KBM-7 (cell line): ENCODE data around the gene FBLN2.
"Not testable (repeated sequence)": the region's sequence is repeated elsewhere in the genome, so short reads cannot be mapped to it uniquely, and the experiment has no call there.

ENCODE experiments used
- DNase-seq: peaks from one replicate; pipeline ENCODE4 v3.0.0-alpha.2; 2015
- in situ Hi-C: fragments of 300-500 bp; cut with MboI; formaldehyde crosslinking; loops from 2 replicates; pipeline ENCODE4 v1.14.3; 2020; ENCODE audit warnings: low sequenced_read_pairs, low pct_unique_long_range_greater_than_20kb, mixed read lengths

FBLN2 gene

DNA sequence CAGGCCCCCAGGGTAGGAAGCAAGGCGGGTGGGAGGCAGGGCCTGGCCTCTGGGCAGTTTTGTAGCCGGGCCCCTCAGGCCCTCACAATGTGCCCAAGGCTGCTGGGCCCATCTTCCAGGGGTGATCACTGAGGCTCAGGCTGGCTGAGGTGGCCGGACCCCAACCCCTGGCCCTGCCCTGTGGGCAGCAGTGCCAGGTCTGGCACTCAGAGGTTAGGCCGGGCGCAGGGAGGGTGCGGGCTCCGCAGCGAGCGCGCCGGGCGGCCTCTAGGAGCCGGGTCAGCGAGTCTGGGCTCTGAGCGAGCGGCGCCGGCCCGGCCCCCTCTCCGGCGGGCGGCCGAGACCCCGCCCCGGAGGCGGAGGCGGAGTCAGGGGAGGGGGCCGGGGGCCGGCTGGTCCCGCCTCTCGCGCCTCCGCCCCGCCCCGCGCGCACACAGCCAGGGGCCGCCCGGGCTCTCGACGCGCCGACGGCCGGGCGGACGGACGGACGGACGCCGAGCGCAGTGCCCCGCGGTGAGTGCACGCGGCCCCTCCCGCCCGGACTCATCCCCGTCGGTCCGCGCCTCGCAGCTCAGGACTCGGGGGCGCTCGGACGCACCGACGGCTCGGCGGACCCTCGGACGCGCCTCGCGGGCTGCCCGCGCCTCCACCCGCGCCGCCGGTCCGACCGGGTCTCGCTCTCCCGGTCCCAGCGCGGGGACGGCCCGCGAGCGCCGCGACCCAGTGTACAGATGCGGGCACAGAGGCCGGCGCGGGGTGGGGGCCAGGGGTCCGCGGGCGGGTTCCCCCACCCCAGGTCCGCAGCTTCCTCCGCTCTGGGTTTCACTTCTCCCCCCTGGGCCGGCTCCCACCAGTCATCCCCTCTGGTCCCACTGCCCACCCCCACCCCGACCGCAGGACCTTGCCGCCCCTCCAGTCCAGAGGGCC, at the start of gene FBLN2:
FBLN2 (plus strand) TSS at position 430 of the 927 bp plus-strand sequence. CDS start 21,231 bp downstream, outside the sequence.
- in situ Hi-C loops = no loop called here
- DNase-seq = no peak

- in situ Hi-C loops = loop anchor here (5.0 kb wide), 1 partner anchor 148 kb away; no protein-coding TSS in a partner anchor
- not testable (repeated sequence) for DNase-seq
Observed at GRCh38 chr3:13499246-13499645, 49.7 kb upstream of the FBLN2 start.

DNA sequence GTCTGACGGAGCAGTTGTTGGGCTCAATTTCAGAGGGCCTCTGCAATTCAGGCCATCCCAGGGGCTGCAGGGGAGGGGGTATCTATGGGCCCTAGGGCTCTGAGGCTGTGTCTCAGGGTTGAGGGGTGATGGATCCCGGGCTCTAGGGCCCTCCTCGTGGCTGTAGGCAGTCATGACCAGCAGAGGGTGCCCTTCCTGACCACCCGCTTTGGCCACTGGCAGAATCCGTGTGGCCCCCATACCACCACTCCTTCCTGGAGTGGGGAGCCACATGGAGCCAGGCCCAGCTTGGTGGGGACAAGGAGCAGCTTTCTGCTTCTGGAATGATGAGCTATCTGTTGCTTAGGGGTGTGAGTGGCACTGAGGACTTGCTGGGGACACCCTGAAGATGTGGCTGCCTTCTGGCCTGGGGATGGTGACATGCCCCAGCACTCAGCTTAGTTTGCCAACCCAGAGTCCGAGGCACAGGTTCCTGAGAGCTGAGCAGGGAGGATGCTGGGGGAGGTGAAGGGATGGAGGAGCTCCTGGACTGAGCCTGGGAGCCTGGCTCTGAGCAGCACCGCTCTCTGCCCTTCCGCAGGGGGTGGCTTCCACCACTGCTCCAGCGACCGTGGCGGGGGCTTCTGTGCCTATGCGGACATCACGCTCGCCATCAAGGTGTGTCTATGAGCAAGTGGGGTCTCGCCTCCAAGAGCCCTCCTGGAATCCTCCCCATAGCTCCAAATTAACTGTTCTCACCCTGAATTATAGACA, 48.6 kb upstream of the FBLN2 start:
- in situ Hi-C loops = no loop called here
- DNase-seq = no peak

GRCh38 chr3:13501056-13501455, 47.9 kb upstream of the FBLN2 start:
- in situ Hi-C loops = no loop called here
- DNase-seq = no peak

GRCh38 chr3:13501521-13501920, 47.4 kb upstream of the FBLN2 start:
- DNase-seq = no peak
- in situ Hi-C loops = no loop called here

DNA sequence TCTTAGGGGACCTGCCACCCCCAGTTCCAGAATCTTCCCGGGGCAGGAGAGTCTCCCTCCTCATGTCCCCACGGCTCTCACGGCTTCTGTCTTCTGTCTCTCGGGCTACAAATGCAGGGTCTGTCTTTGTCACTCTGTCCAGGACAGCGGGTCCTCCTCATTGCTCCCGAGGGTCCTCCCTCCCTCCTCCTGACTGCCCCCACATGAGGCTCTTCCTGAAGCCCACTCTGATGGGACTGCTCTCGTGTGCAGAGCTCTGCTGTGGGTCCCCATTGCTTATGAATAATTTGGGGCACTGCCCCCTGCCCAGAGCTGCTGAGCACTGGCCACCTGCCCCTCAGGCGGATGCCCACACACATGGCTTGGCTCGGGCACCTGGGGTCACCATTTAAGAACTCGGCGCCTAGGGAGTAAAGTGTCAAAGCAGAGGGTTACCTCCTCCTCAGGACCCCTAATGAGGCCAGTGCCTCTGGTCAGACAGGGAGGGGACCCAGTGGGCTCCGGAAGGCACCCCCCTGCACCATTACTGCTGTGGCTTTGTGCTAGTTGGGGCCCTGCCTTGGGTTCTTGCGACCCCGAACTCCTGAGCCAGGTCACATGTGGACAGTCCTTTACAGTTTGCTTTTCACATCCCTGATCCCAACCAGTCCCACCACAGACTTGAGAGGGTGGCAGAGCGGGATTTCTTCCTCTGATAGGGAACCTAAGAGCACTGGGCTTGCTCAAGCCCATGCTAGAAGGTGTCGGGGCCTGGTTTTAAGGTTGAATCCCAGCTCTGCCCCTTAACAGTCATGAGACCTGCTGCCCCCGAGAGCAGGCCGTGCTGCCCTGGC, 46.8 kb upstream of the FBLN2 start:
- DNase-seq = no peak
- in situ Hi-C loops = no loop called here

DNA sequence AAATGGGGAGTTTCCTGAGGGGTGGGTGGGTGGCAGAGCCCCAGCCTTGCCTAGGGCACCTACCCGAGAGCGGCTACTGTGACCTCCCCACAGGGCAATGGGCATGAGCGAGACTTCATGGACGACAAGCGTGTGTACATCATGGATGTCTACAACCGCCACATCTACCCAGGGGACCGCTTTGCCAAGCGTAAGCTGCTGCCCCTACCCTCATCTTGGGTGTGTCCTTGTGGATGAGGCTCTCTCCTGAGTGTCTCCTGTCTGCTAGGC, 46.2 kb upstream of the FBLN2 start:
- DNase-seq = no peak
- in situ Hi-C loops = no loop called here

GRCh38 chr3:13504161-13504831, 44.6 kb upstream of the FBLN2 start:
- DNase-seq = no peak
- in situ Hi-C loops = no loop called here

- no peak for DNase-seq
Observed at GRCh38 chr3:13505147-13506130, 43.5 kb upstream of the FBLN2 start.

GRCh38 chr3:13506239-13506638, 42.7 kb upstream of the FBLN2 start:
- in situ Hi-C loops = no loop called here
- DNase-seq = no peak

More at GRCh38 chr3:13505147-13506130, 43.5 kb upstream of the FBLN2 start:
- in situ Hi-C loops = no loop called here

DNA sequence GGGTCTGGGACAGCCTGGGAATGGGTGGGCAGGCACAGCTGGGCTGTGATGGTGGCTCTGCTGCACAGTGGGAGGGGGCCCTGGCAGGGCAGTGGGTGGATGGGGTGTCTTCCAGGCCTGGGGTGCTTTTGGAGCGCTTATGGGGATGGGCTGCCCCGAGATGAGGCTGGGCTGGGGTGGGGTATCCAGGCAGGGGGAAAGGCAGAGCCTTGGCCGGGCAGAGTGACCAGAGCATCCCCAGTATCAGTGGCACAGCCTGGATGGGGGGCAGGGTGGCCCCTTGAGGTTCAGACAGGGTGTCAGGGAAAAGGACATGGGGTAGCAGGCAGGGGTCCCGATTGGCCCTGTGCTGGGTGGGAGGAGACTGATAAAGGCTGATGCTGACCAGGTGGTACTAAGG, 42.2 kb upstream of the FBLN2 start:
- DNase-seq = no peak
- in situ Hi-C loops = no loop called here

GRCh38 chr3:13507247-13507569, 41.7 kb upstream of the FBLN2 start:
- in situ Hi-C loops = no loop called here
- no peak for DNase-seq

- in situ Hi-C loops = no loop called here
- DNase-seq = no peak
Observed at GRCh38 chr3:13507570-13508339, 41.2 kb upstream of the FBLN2 start.

- in situ Hi-C loops = no loop called here
- DNase-seq = no peak
Observed at GRCh38 chr3:13508496-13508895, 40.4 kb upstream of the FBLN2 start.

DNA sequence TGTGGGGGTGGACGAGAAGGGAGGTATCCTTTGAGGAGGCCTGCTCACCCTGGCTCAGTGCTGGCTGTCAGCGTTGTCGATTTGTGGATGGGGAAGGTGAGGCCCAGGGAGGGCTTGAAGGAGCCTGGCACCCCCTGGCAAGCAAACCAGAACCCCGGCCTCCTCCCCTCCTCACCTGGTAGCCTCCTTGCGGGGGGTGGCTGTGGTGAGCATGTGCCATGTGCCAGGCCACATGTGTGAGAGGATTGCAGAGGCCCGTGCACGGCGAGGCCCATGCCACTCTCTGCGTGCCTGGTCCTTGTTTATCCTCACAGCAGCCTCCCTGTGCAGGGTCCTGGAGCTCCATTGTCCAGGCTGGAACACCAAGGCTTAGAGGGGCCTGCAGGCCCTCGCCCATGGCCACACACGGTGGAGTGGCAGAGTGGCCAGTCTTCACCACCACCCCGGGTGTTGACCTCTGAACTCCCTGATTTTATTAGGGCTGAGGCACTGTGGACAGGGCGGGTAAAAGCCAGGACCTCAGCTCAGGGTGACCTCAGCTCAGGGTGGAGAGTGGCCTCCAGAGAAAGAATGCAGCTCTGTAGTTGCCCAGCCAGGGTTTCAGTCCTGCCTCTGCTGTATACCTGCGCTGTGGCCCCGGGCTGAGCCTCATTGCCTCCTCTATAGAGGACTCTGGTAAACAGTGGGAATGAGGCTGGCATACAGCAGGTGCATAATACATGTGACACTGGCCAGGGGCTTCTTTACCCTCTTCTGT, 39.7 kb upstream of the FBLN2 start:
- in situ Hi-C loops = no loop called here
- no peak for DNase-seq

GRCh38 chr3:13509816-13510192, 39.1 kb upstream of the FBLN2 start:
- no peak for DNase-seq
- in situ Hi-C loops = no loop called here

GRCh38 chr3:13512451-13512850, 36.5 kb upstream of the FBLN2 start:
- in situ Hi-C loops = no loop called here
- DNase-seq = no peak
